ENCODE results near the gene BRI3.

The BRI3 gene

GRCh38 chr7:98339043-98339442 lies 57.6 kb downstream of the BRI3 start:
- TF ChIP-seq, protein P1, sequence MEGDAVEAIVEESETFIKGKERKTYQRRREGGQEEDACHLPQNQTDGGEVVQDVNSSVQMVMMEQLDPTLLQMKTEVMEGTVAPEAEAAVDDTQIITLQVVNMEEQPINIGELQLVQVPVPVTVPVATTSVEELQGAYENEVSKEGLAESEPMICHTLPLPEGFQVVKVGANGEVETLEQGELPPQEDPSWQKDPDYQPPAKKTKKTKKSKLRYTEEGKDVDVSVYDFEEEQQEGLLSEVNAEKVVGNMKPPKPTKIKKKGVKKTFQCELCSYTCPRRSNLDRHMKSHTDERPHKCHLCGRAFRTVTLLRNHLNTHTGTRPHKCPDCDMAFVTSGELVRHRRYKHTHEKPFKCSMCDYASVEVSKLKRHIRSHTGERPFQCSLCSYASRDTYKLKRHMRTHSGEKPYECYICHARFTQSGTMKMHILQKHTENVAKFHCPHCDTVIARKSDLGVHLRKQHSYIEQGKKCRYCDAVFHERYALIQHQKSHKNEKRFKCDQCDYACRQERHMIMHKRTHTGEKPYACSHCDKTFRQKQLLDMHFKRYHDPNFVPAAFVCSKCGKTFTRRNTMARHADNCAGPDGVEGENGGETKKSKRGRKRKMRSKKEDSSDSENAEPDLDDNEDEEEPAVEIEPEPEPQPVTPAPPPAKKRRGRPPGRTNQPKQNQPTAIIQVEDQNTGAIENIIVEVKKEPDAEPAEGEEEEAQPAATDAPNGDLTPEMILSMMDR (conservative IDR thresholded peaks at IDR 0.05; ENCODE audit: control insufficient read depth, insufficient read depth, low read depth, low read length): no peak
- H3K4me3 ChIP-seq (ENCODE audit: control insufficient read depth, low read depth, low read length): no peak overlapping the region
- DNase-seq (ENCODE audit: low read depth): no peak

DNA sequence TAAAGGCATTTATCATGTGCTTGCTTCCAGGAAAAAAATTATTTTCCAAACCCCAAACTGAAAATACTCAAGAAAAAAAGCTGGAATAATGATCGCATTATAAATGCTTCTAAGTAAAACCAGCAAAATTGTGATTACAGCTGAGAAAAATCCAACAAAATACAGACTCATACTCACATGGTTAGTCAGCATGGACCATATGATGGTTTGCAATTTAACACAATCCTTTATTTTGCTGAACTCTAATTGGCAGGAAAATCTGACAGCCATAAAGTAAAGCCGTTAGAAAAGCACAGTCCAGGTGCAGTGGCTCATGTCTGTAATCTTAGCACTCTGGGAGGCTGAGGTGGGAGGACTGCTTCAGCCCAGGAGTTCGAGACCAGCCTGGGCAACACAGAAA lies 59.6 kb downstream of the BRI3 start:
- no peak overlapping the region for H3K4me3 ChIP-seq (ENCODE audit: control insufficient read depth, low read depth, low read length)
- TF ChIP-seq, protein P1 (conservative IDR thresholded peaks at IDR 0.05; ENCODE audit: control insufficient read depth, insufficient read depth, low read depth, low read length): no peak
- DNase-seq (ENCODE audit: low read depth): peak; percentile 56

Data from fibroblast of mammary gland (primary cell).